OCI-M2 (cell line): ENCODE measurements around the gene MAPKBP1.

Source experiments
- DNase-seq: peaks from one replicate; lab custom pipeline; 2025; ENCODE audit not compliant: unreplicated experiment; lab: John Stamatoyannopoulos, UW

The MAPKBP1 gene

DNA sequence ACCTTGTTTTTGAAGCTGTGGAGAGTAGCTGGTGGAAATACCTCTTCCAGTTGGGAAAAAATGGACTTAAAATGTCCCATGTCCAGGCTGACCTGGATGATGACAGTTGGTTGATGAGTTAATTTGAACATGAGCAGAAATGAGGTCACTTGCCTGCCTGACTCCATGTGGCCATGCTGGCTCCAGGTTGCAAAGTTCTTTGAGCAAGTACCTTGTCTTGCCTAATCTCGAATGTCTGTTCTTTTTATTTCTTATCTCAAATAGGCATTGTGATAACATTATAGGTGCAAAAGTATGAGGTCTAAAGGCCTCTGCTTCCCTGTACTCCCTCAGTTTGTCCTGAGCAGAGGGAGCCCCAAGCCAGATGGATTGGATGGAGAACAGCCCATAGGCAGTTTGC is 9.0 kb downstream of the MAPKBP1 start:
- DNase-seq = no peak

DNA sequence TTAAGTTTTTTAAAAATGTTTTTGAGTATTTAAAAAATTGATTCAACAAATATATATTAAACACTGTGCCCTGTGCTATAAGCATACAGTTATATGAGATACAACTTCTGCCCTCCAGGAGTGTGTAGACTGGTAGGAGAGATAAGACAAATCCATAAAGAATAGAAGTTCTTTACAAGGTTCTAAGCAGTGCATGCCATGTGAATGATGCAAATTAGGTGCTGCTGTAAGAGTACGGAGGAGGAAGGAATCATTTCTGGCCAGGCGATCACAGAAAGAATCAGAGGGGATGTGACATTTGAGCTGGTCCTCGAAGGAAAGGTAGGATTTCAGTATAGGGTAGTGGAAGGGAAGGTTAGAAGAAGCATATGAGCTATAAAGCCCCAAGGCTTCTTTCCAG is 14.0 kb downstream of the MAPKBP1 start:
- DNase-seq = no peak

- no peak for DNase-seq
These were observed 15.0 kb downstream of the MAPKBP1 start for GRCh38 chr15:41789236-41789635.

- no peak for DNase-seq
These were observed 15.4 kb downstream of the MAPKBP1 start for GRCh38 chr15:41789662-41790061.

GRCh38 chr15:41790169-41790568 is 15.9 kb downstream of the MAPKBP1 start:
- DNase-seq = no peak

DNA sequence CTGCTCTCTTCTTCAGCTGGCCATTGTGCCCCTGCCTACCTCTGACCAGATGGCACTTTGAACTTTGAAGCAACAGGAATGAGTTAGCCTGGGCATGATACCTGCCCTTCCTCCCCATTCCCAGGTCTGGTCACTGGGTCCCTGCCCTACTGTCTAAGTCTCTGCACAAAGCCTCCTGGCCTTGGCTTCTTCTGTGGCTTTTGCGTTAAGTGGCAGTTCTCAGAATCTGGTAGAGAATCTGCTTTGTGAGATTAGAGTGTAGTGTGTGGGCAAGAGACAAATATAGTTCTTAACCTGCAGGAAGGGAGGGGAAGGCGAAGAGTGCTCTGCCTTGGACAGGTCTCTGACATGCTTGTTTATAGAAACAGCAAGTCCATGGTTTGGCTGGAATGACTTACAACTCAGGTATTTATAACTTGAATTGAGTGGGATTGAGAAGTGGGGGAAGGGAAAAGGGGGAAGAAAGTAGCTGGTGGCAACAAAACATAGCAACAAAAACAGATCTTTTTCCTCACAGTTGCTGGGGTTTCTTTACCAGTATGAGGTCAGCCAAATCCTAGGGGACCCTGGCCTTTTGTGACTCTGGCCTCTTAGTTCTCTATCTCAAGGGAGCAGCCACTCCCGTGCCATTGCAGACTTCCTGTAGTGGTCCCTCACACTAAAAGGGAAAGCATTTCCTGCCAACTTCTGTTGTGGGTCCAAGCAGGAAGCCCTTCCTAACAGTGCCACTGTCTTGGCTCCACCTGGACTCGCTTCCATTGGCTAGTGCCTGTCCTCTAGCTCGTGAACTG is 16.7 kb downstream of the MAPKBP1 start:
- DNase-seq = no peak

- DNase-seq = no peak
These were observed 17.3 kb downstream of the MAPKBP1 start for GRCh38 chr15:41791547-41791937.

- DNase-seq = no peak
These were observed 17.8 kb downstream of the MAPKBP1 start for GRCh38 chr15:41792000-41792637.

DNA sequence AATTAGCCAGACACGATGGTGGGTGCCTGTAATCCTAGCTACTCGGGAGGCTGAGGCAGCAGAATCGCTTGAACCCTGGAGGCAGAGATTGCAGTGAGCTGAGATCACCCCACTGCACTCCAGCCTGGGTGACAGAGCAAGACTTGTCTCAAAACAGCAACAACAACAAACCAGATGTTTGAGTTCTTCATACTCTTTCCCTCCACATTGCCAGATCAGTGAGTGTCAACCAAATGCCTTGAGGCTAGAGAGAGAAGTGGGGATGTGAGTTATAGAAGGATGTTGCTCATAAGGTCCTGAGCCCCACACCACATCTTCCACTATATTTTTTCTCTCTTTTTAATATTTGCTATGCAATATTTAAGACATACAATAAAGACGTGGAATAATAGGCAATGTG is 19.8 kb downstream of the MAPKBP1 start:
- no peak for DNase-seq

GRCh38 chr15:41795996-41796856 is 21.9 kb downstream of the MAPKBP1 start:
- DNase-seq = no peak

GRCh38 chr15:41797201-41797944 is 23.1 kb downstream of the MAPKBP1 start:
- no peak for DNase-seq

GRCh38 chr15:41798607-41799487 is 24.6 kb downstream of the MAPKBP1 start:
- DNase-seq = no peak

DNA sequence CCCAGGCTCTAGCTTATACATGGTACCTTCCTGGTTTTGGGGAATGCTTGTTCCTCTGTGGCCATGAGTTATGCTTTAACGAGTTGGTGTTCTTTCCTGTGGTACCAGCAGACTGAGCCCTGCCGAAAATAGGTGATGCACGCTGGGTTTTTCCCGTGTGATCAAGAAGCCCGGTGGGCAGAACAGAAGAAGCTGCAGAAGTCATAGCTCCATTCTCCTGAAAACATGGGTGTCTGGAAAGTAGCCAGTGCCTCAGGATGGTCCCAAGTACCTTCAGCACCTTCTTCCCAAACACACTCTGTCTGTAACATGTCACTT is 25.2 kb downstream of the MAPKBP1 start:
- DNase-seq = no peak

- DNase-seq = no peak
These were observed 26.9 kb downstream of the MAPKBP1 start for GRCh38 chr15:41801185-41801584.

DNA sequence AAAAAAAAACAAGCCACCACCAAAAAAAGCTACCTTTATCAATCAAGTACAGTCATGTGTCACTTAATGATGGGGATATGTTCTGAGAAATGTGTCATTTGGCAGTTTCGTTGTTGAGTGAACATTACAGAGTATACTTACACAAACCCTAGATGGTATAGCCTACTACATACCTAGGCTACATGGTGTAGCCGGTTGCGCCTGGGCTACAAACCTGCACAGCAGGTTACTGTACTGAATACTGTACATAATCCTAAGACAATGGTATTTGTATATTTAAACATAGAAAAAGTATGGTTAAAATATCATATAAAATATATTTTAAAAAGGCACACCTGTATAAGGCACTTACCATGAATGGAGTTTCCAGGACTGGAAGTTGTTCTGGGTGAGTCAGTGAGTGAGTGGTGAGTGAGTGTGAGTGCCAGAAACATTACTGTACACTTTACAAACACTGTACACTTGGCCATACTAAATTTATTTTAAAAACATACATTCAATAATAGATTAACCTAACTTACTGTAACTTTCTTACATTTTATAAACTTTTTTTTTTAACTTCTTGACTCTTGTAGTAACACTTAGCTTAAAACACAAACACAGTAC is 27.7 kb downstream of the MAPKBP1 start:
- DNase-seq = no peak

GRCh38 chr15:41804361-41804760 is 30.1 kb downstream of the MAPKBP1 start:
- no peak for DNase-seq

- no peak for DNase-seq
These were observed 30.8 kb downstream of the MAPKBP1 start for GRCh38 chr15:41804916-41805666.

DNA sequence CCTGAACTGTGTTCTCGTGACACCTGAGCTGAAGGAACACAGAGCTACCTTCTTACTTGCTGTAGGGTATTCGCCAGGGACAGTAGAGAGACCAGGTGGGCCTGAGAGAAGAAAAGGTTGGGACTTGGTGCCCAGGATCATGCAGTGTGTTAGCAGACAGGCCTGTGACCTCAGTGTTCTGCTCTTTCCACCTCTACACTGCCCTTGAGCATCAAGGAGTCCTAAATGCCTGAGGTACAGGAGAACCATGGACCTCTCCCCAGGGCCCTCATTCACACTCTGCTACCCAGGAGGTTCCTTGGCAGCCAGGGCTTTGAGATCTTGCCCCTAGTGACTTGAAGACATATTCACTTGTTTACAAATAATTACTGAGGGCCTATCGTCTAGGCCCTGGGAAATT is 31.4 kb downstream of the MAPKBP1 start:
- DNase-seq = no peak
